ENCODE results near the gene CDC45.

- TF ChIP-seq CTCF (optimal IDR thresholded peaks at IDR 0.05 in 1 of 3, IDR thresholded peaks at IDR 0.05 in 1 of 3, conservative IDR thresholded peaks at IDR 0.05 in 1 of 3; ENCODE audit: extremely low read depth in 1 of 3, insufficient read depth in 2 of 3, low read length in 3 of 3) (no peak), EZH2 (IDR thresholded peaks at IDR 0.05; ENCODE audit: low read length) (no peak)
These were observed 25.6 kb upstream of the CDC45 start for GRCh38 chr22:19454156-19454555.
